GM18519 (cell line): Measurements from ENCODE around the gene DDX19B.
"Not testable (repeated sequence)": the region's sequence is repeated elsewhere in the genome, so short reads cannot be mapped to it uniquely, and the experiment has no call there.

ENCODE experiments used
- ATAC-seq: cut with Tn5 transposase; IDR thresholded peaks from one replicate; pipeline ENCODE4 v1.9.1; 2021; ENCODE audit warnings: mild to moderate bottlenecking, moderate library complexity; ENCODE audit not compliant: unreplicated experiment, low FRiP score

DDX19B gene

DNA sequence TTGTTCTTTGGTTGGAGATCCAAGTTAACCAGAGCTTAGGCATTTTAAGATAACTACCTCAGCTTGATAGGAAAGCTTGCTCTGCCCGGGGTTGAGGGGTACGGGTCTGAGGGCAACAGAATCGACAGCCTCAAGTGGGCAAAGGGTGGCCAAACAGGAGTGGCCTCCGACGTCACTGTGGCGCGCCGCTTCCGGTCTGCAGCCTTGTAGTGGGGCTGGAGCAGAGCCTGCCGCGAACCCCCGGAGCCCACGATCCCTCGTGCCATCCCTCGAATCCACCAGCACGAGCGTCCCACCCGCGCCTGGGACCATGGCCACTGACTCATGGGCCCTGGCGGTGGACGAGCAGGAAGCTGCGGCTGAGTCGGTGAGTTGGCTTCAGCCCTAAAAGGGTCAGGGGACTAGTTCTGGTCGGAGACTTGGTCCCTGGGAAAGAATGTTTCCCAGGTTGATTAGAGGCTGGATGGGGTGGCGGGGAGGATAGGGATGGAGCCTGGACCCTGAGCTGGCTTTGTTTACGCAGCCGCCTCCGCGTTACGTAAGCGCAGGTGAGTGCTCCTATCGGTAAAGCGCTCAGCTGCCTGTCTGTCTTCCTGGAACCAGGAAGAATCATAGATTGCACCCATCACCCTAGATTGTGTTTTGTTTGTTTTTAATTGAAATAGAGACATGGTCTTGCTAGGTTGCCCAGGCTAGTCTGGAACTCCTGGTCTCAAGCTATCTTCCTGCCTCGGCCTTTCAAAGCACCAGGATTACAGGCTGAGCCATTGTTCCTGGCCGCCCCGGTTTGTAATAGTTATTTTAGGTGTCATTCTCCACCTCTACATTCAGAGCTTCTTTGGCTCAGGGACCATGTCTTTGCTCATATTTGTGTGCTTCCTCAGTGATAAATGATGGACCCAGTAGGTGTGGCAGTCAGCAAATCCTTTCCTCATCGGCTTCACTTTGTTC is at the start of gene DDX19B:
Gene DDX19B, plus strand, starts transcription at position 199 of the 951 bp plus-strand sequence. Its CDS starts 112 bp downstream, at position 311.
- no peak for ATAC-seq

DNA sequence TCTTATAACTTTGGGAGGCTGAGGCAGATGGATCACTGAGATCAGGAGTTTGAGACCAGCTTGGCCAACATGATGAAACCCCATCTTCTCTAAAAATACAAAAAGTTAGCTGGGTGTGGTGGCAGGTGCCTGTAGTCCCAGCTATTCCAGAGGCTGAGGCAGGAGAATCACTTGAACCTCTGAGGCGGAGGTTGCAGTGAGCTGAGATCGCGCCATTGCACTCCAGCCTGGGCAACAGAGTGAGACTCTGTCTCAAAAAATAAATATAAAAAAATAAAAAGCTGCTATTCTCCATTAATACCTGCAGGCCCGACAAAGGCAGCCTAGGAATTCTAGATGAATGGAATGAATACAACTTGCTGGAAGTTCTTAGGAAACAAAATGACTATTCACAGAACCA is 49.3 kb upstream of the DDX19B start:
- not testable (repeated sequence) for ATAC-seq

DNA sequence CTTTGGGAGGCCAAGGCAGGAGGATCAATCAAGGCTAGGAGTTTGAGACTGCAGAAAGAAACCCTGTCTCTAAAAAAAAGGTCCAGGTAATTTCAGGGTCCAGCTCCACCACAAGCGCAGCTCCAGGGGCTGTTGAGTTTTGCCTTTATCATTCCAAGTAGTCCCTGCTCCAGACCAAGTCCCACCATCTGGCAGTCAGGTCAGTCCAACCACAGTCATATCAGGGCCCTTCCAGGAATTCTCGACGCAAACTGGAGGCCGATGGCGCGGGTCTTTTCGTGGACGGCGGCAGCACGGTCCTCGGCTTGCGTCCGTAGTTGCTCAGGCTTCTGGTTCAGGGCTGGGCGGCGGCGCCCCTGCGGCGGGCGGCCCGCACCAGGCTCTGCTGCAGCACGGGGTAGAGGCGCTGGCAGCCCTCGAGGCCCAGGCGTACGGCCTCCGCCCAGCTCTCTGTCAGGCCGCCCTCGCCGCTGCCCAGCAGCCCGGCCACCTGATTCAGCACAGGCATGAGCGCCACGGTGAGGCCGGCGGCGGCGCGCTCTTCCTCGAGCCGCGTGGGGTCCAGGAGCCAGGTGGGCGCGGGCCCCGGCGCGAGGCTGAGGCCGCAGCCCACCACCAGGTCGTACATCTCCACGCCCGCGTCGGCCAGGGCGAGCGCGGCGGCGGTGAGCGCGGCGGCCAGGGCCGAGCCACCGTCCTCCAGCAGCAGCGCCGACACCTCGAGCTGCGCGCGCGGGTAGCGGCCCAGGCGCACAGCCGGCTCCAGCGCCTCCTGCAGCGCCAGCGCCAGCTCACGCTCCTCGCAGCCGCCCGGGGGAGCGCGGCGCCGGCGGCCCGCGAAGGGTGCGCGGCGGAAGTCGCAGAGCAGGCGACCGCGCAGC is 48.0 kb upstream of the DDX19B start:
- ATAC-seq: peak; percentile 38

DNA sequence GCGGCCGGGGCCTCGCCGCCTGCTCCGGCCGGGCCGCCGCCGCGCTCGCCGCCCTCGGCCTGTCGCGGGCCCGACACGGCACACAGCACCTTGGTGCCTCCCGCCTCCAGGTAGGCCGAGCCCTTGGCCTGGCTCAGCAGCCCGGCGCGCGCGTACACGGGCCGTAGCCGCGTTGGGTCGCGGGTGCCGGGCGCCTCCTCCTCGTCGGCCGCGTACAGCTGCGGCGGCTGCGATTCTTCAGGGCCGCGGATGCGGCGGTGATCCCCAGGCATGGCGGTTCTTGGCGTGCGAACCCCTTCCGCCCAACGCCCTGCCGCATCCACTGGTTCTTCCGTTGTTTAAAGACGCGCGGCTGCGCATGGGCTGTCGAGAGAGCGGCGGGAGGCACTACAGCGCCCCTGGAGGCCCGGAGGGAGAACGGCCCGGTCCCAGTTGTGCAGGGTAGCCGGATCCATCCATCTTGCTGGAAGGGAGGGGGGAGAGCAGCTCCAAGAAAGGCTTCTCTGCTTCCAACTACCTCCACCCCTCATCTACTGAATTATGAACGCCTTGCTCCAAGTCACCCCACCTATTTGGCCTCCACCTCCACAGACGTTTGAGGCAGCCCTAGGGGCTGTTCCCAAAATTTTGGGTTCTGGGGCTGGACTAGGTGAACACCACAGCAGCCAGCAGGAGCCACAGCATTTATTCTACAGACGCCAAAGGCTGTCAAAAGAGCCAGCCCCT is 47.2 kb upstream of the DDX19B start, which contains the start of gene EXOSC6:
Gene EXOSC6, minus strand, starts transcription at position 312 of the 726 bp plus-strand sequence. Its CDS starts 40 bp downstream, at position 272.
- ATAC-seq: peak; percentile 62

DNA sequence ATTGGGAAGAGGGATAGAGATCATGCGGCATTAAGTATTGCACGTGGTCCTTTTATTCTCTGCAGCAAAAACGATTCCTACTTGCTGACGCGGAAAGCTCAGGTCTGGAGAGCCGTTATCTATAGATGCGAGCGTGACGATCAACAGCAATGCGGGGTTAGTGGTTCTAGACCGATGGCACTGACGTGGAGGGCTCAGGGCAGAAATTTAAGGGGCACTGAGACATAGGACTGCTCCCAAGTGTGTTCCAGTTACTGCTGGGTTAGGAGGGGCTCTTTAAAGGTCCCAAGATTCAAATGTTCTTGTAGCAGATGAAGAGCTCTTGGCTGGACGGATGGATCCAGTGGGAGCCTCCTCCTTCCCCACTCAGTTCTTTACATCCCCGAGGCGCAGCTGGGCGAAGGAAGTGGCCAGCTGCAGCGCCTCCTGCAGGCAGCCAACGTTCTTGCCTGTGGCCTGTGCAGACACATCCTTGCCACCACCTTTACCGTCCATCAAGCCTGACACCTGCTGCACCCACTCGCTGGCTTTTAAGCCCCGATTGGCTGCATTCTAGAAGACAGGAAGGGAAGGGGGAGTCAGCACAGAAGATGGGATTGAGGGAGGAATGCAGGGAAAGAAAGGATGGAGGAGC is 46.5 kb upstream of the DDX19B start:
- no peak for ATAC-seq

DNA sequence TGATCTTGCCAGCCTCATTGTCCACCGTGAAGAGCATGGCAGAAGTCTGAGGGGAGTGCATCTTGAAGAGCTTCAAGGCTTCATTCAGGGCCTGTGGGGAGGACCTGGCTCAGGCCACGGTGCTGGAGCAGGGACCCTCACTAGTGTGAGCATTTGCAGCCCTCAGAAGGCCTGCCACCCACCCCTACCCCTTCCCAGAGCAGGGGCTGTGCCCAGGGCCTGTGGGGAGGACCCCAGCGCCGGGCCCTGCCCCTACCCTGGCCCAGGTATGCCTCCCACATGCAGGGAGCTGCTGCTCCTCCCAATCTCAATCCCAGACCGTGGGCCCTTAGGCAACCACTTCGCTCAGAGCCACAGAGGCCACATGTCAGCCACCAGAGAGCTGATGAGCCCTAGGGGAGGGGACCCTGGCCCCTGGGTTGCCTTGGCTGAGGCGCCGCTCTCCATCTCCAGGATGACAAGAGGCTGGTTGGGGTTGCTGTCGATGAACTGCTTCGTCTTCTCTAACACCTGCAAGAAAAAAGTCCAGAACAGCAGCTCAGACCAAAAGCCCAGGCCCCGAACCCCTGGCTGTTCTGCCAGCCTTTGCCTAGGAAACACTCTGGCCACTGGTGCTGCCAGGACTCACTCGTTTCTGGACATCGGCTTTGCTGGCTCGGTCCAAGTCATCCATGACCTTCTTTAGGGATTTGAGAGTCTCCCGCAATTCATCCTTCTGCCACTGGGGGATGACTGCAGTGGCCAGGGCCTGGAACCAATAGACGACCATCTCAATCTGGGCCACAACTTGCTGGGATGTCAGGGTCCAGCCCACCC is 45.5 kb upstream of the DDX19B start:
- ATAC-seq: no peak

DNA sequence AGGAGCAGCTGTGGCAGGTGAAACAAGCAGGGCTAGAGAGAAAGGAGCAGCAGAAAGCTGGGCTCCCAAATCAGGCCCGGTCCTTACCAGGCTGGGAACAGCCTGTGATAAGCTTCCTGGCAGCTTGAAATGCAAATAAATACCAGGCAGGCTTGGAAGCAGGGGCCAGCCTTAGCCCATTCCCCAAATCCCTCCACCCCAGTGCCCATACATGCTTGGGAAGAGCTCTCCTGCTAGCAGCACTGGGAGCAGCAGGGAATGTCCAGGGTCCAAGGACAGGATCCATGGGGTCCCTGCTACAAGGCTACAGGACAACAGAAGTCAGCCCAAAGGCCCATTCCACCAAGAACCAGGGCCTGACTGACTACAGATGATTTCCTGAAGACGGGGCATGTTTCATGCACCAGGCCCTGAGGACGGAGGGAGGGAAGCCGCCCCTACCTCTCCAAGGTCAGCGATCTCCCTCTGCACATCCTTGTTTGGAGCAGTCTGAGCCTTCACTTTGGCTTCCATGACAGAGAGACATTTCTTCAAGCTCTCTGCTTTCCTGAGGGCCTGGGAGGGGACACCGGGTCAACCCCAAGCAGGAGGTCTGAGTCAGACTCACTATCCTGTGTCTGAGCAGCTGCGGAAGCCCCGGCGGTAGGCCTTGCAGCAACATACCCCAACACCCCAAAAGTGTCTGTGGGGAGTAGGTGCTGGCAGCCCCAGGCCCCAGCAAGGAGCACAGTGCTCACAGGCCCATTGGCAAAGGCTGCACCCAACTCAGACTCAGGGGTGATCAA is 44.6 kb upstream of the DDX19B start:
- no peak for ATAC-seq

DNA sequence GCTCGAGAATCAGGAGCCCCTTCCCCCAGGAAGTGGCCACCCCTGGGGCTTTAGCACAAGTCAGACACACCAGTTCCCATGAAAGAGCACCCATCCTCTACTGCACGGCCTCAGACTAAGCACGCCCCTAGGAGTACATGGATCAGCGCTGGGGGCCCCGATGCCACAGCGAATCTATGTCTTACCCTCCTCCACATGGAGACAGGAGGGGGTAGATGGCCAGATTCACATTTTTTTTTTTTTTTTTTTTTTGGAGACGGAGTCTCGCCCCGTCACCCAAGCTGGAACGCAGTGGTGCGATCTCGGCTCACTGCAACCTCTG is 44.1 kb upstream of the DDX19B start:
- ATAC-seq: no peak

DNA sequence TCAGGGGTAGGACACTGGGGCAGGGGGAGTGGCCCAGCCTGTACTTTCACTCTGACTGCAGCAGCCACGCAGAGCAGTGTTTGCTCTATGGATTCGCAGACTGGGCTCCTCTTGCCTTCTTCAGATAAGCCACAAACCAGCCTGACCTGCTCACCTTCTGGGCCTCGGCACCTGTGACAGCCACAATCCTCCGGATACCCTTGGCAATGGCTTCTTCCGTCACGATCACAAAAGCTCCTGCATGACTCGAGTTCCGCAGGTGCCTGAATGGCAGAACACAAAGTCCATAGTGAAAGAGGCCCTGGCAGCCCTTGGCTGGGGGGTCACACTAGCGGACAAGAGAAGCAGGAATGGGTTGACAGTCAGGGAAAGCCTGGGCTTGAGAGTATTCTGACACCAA is 43.4 kb upstream of the DDX19B start:
- ATAC-seq: no peak

DNA sequence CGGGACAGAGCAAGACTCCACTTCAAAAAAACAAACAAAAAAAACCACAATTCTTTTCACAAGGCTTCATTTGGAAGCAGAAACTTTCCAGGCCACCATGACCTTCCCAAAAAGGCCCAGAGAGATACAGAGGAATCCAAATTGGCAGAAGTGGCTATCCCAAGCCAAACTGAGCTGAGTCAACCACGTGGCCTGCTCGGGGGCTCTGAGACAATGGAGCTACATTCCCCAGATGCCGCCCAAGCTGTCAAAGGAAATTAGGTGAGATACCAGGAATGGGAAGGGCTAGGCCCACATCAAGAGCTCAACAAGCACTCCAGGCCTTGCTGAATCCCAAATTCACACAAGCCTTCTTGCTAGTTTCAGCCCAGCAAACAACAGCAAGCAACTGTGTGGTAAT is 41.6 kb upstream of the DDX19B start:
- ATAC-seq: no peak

DNA sequence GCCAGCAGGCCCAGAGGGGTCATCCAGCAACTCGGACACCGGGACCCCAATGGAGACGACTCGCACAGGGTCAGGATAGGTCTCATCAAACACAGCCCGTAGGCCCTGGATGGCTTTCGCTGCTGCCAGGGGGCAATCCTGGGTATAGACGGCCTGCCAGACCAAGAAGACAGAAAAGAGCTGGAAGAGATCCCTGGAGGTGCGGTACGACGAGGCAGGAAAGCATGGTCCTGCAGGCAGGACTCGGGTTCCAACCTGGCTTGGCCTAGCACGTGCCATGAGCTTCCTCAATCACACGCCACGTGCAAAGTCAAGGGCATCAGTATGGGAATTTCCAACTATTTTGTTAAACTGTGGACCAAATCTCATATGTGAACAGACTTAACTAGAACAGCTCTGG is 40.9 kb upstream of the DDX19B start:
- ATAC-seq: no peak

DNA sequence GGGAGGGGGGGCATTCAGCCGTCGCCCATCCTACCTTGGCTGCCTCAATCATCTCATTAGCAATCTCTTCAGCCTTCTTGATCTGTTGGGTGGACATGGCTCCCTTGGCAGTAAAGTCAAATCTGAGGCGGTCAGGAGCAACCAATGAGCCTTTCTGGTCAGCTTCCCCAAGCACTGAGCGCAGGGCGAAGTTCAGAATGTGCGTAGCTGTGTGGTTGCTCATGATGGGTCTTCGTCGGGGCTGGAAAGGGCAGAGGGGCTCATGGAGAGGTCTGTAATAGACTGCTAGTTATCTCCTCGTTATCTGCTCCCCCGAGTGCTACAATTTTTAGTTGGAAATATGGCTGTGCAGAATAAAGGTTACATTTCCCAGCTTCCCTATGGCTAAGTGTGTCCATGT is 40.0 kb upstream of the DDX19B start:
- ATAC-seq: no peak

DNA sequence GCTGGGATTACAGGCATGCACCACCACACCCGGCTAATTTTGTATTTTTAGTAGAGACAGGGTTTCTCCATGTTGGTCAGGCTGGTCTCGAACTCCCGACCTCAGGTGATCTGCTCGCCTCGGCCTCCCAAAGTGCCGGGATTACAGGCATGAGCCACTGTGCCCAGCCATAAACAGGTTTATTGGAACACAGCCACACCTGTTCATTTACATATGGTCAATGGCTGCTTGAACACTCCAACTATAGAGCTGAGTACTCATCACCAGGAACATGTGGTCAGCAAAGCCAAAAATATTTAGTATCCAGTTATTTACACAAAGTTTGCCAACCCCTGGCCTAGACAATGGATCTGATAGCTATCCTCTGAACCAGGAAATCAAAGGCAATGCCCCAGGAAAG is 39.1 kb upstream of the DDX19B start:
- ATAC-seq: not testable (repeated sequence)

DNA sequence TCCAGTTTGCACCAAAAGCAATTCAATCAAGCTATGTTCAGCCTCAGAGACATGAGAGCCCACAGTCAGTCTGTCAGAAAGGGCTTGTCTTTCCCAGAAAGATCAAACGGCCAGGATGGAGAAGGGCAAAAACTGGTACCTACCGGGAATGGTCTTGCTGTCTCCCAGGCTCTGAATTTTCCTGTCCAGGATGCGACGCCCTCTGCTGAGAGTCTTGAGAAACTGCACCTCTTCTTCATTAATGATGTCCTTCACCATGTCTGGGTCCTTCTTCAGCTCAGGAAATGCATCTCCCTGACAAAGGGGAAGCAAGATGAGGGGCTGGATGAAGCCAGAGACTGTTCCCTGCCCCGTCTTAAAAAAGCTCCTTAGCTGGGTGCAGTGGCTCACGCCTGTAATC is 31.5 kb upstream of the DDX19B start:
- no peak for ATAC-seq

DNA sequence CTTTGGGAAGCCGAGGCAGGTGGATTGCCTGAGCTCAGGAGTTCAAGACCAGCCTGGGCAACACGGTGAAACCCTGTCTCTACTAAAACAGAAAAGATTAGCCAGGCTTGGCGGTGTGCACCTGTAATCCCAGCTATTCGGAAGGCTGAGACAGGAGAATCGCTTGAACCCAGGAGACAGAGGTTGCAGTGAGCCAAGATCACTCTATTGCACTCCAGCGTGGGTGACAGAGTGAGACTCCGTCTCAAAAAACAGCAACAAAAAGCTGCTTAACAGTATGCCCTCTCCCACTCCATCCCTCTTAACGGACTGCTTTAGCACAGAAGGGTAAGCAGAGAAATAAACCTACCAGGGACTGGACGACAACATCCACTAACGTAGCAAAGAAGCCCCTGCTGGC is 31.1 kb upstream of the DDX19B start:
- not testable (repeated sequence) for ATAC-seq

DNA sequence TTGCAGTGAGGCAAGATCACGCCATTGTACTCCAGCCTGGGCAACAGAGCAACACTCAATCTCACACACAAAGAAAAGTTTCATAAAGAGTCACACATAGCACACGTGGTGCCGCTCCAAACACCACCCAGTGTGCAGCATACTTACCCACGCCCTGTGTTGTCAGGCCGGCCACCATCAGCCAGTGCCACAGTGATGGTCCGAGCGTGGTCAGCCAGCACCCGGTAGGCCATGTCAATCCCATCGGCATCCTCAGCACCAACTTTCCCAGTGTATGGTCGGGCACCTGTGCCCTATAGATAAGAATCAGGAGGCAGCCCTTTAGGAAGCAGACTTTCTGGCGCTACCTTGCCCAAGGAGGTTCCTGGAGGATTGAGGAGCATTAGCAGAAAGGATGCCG is 29.5 kb upstream of the DDX19B start:
- ATAC-seq: no peak

DNA sequence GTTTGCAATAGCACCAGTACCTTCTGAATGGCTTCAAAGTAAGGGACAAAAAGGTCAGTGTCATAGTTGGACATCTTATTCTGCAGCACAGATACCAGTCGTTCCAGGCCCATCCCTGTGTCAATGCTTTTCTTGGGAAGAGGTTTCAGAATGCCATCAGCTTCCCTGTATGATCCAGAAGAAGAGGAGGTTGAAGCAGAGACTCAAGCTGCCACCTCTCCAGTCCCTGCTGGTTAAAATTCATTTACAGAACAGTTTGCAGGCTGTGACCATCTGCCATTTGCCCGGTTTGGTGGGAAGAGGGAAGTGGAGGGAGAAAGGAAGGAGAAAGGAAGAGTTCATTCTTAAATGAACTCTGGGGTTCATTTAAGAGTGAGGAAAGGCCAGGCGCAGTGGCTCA is 28.8 kb upstream of the DDX19B start:
- ATAC-seq: no peak

DNA sequence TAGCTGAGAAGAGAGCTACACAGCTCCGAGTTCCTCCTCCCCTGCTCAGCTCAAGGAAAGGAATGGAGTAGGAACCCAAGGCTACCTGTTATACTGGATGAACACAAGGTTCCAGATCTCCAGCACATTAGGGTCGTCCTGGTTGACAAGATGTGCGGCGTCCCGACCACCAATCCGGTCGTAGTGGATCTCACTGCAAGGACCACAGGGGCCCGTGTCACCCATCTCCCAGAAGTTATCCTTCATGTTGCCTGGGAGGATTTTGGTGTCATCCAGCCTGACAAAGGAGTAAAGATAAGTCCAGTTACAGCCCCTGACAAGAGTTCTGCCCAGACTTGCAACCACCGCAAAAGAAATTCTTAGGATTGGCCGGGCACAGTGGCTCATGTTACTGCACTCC is 27.3 kb upstream of the DDX19B start:
- ATAC-seq: no peak

DNA sequence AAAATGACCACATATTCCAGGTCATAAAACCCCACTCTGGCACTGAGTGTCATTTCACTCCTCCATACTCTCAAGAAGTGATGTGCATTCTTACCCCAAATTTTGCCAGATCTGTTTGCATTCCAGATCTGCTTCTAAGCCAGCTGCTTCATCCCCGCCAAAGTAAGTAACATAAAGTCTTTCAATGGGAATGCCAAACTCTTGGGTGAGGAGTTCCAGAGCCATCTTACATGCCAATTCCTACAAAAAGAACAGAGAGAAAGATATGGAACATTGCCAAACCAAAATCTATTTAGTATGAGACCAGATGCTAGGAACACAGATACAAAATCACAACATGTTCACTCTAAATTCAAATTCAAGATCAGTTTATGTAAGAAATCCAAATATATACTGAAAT is 22.6 kb upstream of the DDX19B start:
- ATAC-seq: no peak
